IMR-90 (cell line): ENCODE results near the gene MRGPRF. TPM values are rescaled to one million over a fixed set of nuclear protein-coding genes. Genes with fewer than 3 reads are reported as not detected.

Experiments used
- ATAC-seq: fragments of 200-7000 bp; cut with Tn5 transposase; 2 replicates; pipeline ENCODE4 v1.9.1; 2020; ENCODE audit warnings: low read depth, mild to moderate bottlenecking, moderate library complexity
- BruUV-seq: library from RNA; stranded (reverse); fragments of 400-500 nt; replicated peaks from 2 replicates; lab custom pipeline; 2021; lab: Mats Ljungman, UMichigan
- CTCF ChIA-PET: fragments of 300-600 bp; formaldehyde crosslinking; extraction: SDS; loops from one replicate; lab custom pipeline; 2021; ENCODE audit warnings: antibody characterized with exemption; lab: Yijun Ruan, JAX
- POLR2A ChIA-PET: fragments of 300-600 bp; sonication (Branson Sonifier 250); formaldehyde crosslinking; loops from one replicate; lab custom pipeline; 2022; ENCODE audit warnings: antibody characterized with exemption; ENCODE audit not compliant: unreplicated experiment; lab: Charles Lee
- DNase-seq: peaks from one replicate; pipeline ENCODE4 v3.0.0; 2013
- H2AFZ ChIP-seq: replicated peaks from 2 replicates; pipeline ENCODE3; 2013; ENCODE audit warnings: low read length, mild to moderate bottlenecking; ENCODE audit not compliant: poor library complexity
- H2AK5ac ChIP-seq: 2 replicates; pipeline ENCODE4 v1.6.1; 2013; ENCODE audit warnings: low read depth, low read length, inconsistent platforms
- H2AK9ac ChIP-seq: replicated peaks from 2 replicates; pipeline ENCODE3; 2013; ENCODE audit warnings: mild to moderate bottlenecking, low read depth, low read length, moderate library complexity; ENCODE audit not compliant: poor library complexity
- H2BK120ac ChIP-seq: 2 replicates; pipeline ENCODE4 v1.6.1; 2013; ENCODE audit warnings: low read depth, low read length, inconsistent platforms
- H2BK15ac ChIP-seq: 3 replicates; pipeline ENCODE4 v1.6.1; 2013; ENCODE audit warnings: low read depth, low read length, inconsistent platforms
- H2BK20ac ChIP-seq: 2 replicates; pipeline ENCODE4 v1.6.1; 2013; ENCODE audit warnings: low read depth, mild to moderate bottlenecking, inconsistent platforms, low read length, moderate library complexity
- H2BK5ac ChIP-seq: 2 replicates; pipeline ENCODE4 v1.6.1; 2013; ENCODE audit warnings: mild to moderate bottlenecking, low read depth, low read length, inconsistent platforms; ENCODE audit not compliant: poor library complexity, severe bottlenecking
- H3K14ac ChIP-seq: replicated peaks from 2 replicates; pipeline ENCODE4 v1.6.1; 2013; ENCODE audit warnings: low read depth, low read length, inconsistent platforms
- H3K18ac ChIP-seq: 2 replicates; pipeline ENCODE4 v1.6.1; 2013; ENCODE audit warnings: low read depth, low read length, control low read depth
- H3K23ac ChIP-seq: 2 replicates; pipeline ENCODE4 v1.6.1; 2013; ENCODE audit warnings: low read depth, low read length, inconsistent platforms
- H3K27ac ChIP-seq: 2 replicates; pipeline ENCODE4 v1.5.1; 2013; ENCODE audit warnings: mild to moderate bottlenecking, control low read depth, low read length; ENCODE audit not compliant: insufficient read depth
- H3K27me3 ChIP-seq: 2 replicates; pipeline ENCODE4 v1.6.1; 2013; ENCODE audit warnings: low read length; ENCODE audit not compliant: control insufficient read depth, insufficient read depth
- H3K36me3 ChIP-seq: 2 replicates; pipeline ENCODE4 v1.6.1; 2013; ENCODE audit warnings: low read length, mixed read lengths; ENCODE audit not compliant: control insufficient read depth, insufficient read depth
- H3K4ac ChIP-seq: 2 replicates; pipeline ENCODE4 v1.6.1; 2013; ENCODE audit warnings: low read depth, low read length, inconsistent platforms
- H3K4me1 ChIP-seq: 2 replicates; pipeline ENCODE4 v1.6.1; 2013; ENCODE audit warnings: low read length, mixed read lengths; ENCODE audit not compliant: control insufficient read depth, insufficient read depth
- H3K4me2 ChIP-seq: 2 replicates; pipeline ENCODE4 v1.6.1; 2013; ENCODE audit warnings: low read depth, mild to moderate bottlenecking, control low read depth, low read length, moderate library complexity
- H3K4me3 ChIP-seq: 2 replicates; pipeline ENCODE4 v1.5.1; 2013; ENCODE audit warnings: low read depth, mild to moderate bottlenecking, control low read depth, low read length, moderate library complexity; ENCODE audit not compliant: insufficient read depth
- H3K56ac ChIP-seq: 2 replicates; pipeline ENCODE4 v1.6.1; 2013; ENCODE audit warnings: low read length, inconsistent platforms; ENCODE audit not compliant: insufficient read depth; ENCODE audit errors: extremely low read depth
- H3K79me1 ChIP-seq, 2 experiments: 2 replicates each; pipeline ENCODE4 v1.6.1; 2013; ENCODE audit warnings: low read length in 2 of 2, inconsistent platforms in 1 of 2, low read depth in 1 of 2
- H3K9ac ChIP-seq: 2 replicates; pipeline ENCODE4 v1.6.1; 2013; ENCODE audit warnings: low read depth, low read length, control low read depth
- H3K9me1 ChIP-seq: 2 replicates; pipeline ENCODE4 v1.6.1; 2013; ENCODE audit warnings: low read length, inconsistent platforms; ENCODE audit not compliant: insufficient read depth
- H3K9me3 ChIP-seq: 2 replicates; pipeline ENCODE4 v1.6.1; 2013; ENCODE audit warnings: low read length; ENCODE audit not compliant: control insufficient read depth, insufficient read depth
- H4K20me1 ChIP-seq: 2 replicates; pipeline ENCODE4 v1.6.1; 2013; ENCODE audit warnings: low read length, inconsistent platforms; ENCODE audit not compliant: insufficient read depth
- H4K5ac ChIP-seq: 2 replicates; pipeline ENCODE4 v1.6.1; 2013; ENCODE audit warnings: mild to moderate bottlenecking, low read depth, low read length, control low read depth
- H4K8ac ChIP-seq, 2 experiments: 2 replicates each; pipeline ENCODE4 v1.6.1; 2013; ENCODE audit warnings: low read depth in 2 of 2, low read length in 2 of 2, control low read depth in 1 of 2, inconsistent platforms in 1 of 2
- H4K91ac ChIP-seq: 2 replicates; pipeline ENCODE4 v1.6.1; 2013; ENCODE audit warnings: low read depth, low read length, inconsistent platforms; ENCODE audit not compliant: insufficient read depth
- BHLHE40 ChIP-seq: fragments of 150-350 bp; IDR thresholded peaks from 2 replicates; pipeline ENCODE4 v1.6.1; 2016; ENCODE audit warnings: mild to moderate bottlenecking, low read depth, low read length
- CEBPB ChIP-seq: IDR thresholded peaks from 2 replicates; pipeline ENCODE4 v1.6.1; 2012; ENCODE audit warnings: low read depth, low read length, improper control_type of control experiment
- CHD1 ChIP-seq: IDR thresholded peaks from 2 replicates; pipeline ENCODE4 v1.6.1; 2012; ENCODE audit warnings: low read depth, low read length, improper control_type of control experiment
- ELK1 ChIP-seq: fragments of 150-350 bp; IDR thresholded peaks from 2 replicates; pipeline ENCODE4 v1.6.1; 2016; ENCODE audit warnings: low read depth, mild to moderate bottlenecking, low read length, moderate library complexity, borderline replicate concordance
- FOS ChIP-seq: fragments of 150-350 bp; IDR thresholded peaks from 2 replicates; pipeline ENCODE4 v1.6.1; 2016; ENCODE audit warnings: low read depth, low read length
- MAFK ChIP-seq: IDR thresholded peaks from 2 replicates; pipeline ENCODE4 v1.6.1; 2012; ENCODE audit warnings: low read depth, low read length, improper control_type of control experiment
- MAZ ChIP-seq: IDR thresholded peaks from 2 replicates; pipeline ENCODE4 v1.6.1; 2012; ENCODE audit warnings: low read depth, mild to moderate bottlenecking, low read length, improper control_type of control experiment, moderate library complexity, borderline replicate concordance
- MXI1 ChIP-seq: IDR thresholded peaks from 2 replicates; pipeline ENCODE4 v1.6.1; 2012; ENCODE audit warnings: low read depth, mild to moderate bottlenecking, low read length, moderate library complexity, borderline replicate concordance
- NFE2L2 ChIP-seq: fragments of 150-350 bp; IDR thresholded peaks from 2 replicates; pipeline ENCODE4 v1.6.1; 2016; ENCODE audit warnings: low read depth, mild to moderate bottlenecking, low read length
- POLR2A ChIP-seq: IDR thresholded peaks from 2 replicates; pipeline ENCODE4 v1.6.1; 2012; ENCODE audit warnings: mild to moderate bottlenecking, low read depth, low read length
- RAD21 ChIP-seq: IDR thresholded peaks from 2 replicates; pipeline ENCODE4 v1.6.1; 2012; ENCODE audit warnings: low read length, improper control_type of control experiment
- RCOR1 ChIP-seq: IDR thresholded peaks from 2 replicates; pipeline ENCODE4 v1.6.1; 2012; ENCODE audit warnings: mild to moderate bottlenecking, low read length, improper control_type of control experiment; ENCODE audit not compliant: insufficient replicate concordance
- RFX5 ChIP-seq: IDR thresholded peaks from 2 replicates; pipeline ENCODE4 v1.8.0; 2012; ENCODE audit warnings: low read depth, mild to moderate bottlenecking, low read length, moderate library complexity
- SMC3 ChIP-seq: fragments of 150-350 bp; IDR thresholded peaks from 2 replicates; pipeline ENCODE4 v1.6.1; 2016; ENCODE audit warnings: low read depth, mild to moderate bottlenecking, antibody characterized with exemption, low read length, moderate library complexity
- WGBS, 2 experiments: methylation state at CpG; one replicate each; pipeline versions ENCODE4 v1.1.5 to v1.1.7; 2013; ENCODE audit warnings: missing lambda C conversion rate in 2 of 2; ENCODE audit not compliant: insufficient read length in 1 of 2; ENCODE audit errors: extremely low coverage in 2 of 2; 5-methylcytosine and 5-hydroxymethylcytosine counted together
- dilution Hi-C: fragments of 300-500 bp; cut with HindIII; formaldehyde crosslinking; loops from one replicate; pipeline ENCODE4 v1.14.3; 2018; ENCODE audit warnings: low sequenced_read_pairs; ENCODE audit not compliant: unreplicated experiment
- in situ Hi-C: fragments of 300-500 bp; cut with MboI; formaldehyde crosslinking; loops from 3 replicates; pipeline ENCODE4 v1.14.3; 2019; ENCODE audit warnings: low sequenced_read_pairs, inconsistent platforms, mixed read lengths
- intact Hi-C: fragments of 100-400 bp; cut with micrococcal nuclease; formaldehyde crosslinking; loops from 2 replicates; pipeline ENCODE4 v1.10.0; 2022
- polyA plus RNA-seq, 3 experiments: library from polyadenylated mRNA; depleted of rRNA; stranded (reverse); fragments of >200 nt; gene quantifications; 2 replicates each; pipeline ENCODE4 v1.2.3, GENCODE V29; 2012; ENCODE audit warnings: low replicate concordance in 1 of 3
- total RNA-seq: library from RNA; depleted of rRNA; stranded (reverse); fragments of >200 nt; gene quantifications from 2 replicates; pipeline ENCODE4 v1.2.3, GENCODE V29; 2012
- TF ChIP-seq, protein P1 (sequence below): conservative IDR thresholded peaks from 2 replicates; pipeline ENCODE4 v1.5.1; 2012; ENCODE audit warnings: mild to moderate bottlenecking, low read depth, low read length, improper control_type of control experiment

The MRGPRF gene
- total and polyA plus RNA-seq, 2 of the 4 experiments (the other 2 are of a cell fraction) = 6.3 to 28.8 TPM

GRCh38 chr11:69048694-69049489 is 35.8 kb upstream of the MRGPRF start, which contains the start of gene TPCN2:
Gene TPCN2, plus strand, starts transcription at chr11:69048932. Its CDS starts 66 bp downstream, at chr11:69048998.
- Histone ChIP-seq H2BK15ac (no peak within 1 kb of the TSS; the same call in 2 of the 3 replicates), H4K8ac (peak within 1 kb of the TSS; percentile 59 to 85), H3K23ac (peak within 1 kb of the TSS; percentile 90), H3K9me1 (peaks cover 7% of the 10 kb centered on the region; the same call in 1 of the 2 replicates), H3K9ac (peak within 1 kb of the TSS; percentile 89), H4K91ac (peak within 1 kb of the TSS; percentile 84), H2BK5ac (peak within 1 kb of the TSS; percentile 71), H2BK20ac (0 out of 2 replicates have a peak within 1 kb of the TSS, but pooled peaks have one; percentile 8), H3K56ac (peak within 1 kb of the TSS; percentile 54), H4K20me1 (peaks cover 20% of the 10 kb centered on the region), H3K4me2 (peak within 1 kb of the TSS; percentile 95), H3K4me1 (peaks cover 13% of the 10 kb centered on the region), H3K4me3 (peak within 1 kb of the TSS; percentile 60), H2AK9ac (peak within 1 kb of the TSS; percentile 90), H2BK120ac (peak within 1 kb of the TSS; percentile 50; the same call in 1 of the 2 replicates), H4K5ac (peak within 1 kb of the TSS; percentile 75), H3K79me1 (peaks cover 9 to 55% of the 10 kb centered on the region in 2 experiments), H3K36me3 (peaks cover 3% of the 10 kb centered on the region; the same call in 1 of the 2 replicates), H2AK5ac (peak within 1 kb of the TSS; percentile 83), H3K27me3 (no peaks in the 10 kb centered on the region), H3K14ac (peak within 1 kb of the TSS; percentile 91), H3K9me3 (no peaks in the 10 kb centered on the region), H3K4ac (peak within 1 kb of the TSS; percentile 71), H3K18ac (peak within 1 kb of the TSS; percentile 20; the same call in 1 of the 2 replicates), H3K27ac (peak within 1 kb of the TSS; percentile 53), H2AFZ (peak within 1 kb of the TSS; percentile 99)
- ATAC-seq = peak; percentile 96
- ChIA-PET CTCF (no interaction called here), POLR2A (interaction anchor here (0.5 to 1.3 kb wide), 3 partner anchors 38 to 448 kb away, joined by 4 to 11 read pairs (median 7); no protein-coding TSS in a partner anchor)
- DNase-seq = peak; percentile 96
- BruUV-seq = no TSS peak
- in situ Hi-C loops = no loop called here
- dilution Hi-C loops = no loop called here
- WGBS, 2 experiments = 0% methylated on average over 44 of the region's 76 CpGs; no CpG with 5 or more reads in 1 of the 2 experiments
- intact Hi-C loops = no loop called here
- TF ChIP-seq CEBPB (no peak), CHD1 (no peak), MAFK (peak; percentile 51), NFE2L2 (no peak), ELK1 (no peak), POLR2A (peak; percentile 80), RCOR1 (no peak), RFX5 (no peak), MXI1 (peak; percentile 51; the same call in 1 of the 2 replicates), BHLHE40 (no peak), RAD21 (no peak), SMC3 (no peak), MAZ (peak; percentile 90; the same call in 1 of the 2 replicates), FOS (no peak)
- TF ChIP-seq, protein P1, sequence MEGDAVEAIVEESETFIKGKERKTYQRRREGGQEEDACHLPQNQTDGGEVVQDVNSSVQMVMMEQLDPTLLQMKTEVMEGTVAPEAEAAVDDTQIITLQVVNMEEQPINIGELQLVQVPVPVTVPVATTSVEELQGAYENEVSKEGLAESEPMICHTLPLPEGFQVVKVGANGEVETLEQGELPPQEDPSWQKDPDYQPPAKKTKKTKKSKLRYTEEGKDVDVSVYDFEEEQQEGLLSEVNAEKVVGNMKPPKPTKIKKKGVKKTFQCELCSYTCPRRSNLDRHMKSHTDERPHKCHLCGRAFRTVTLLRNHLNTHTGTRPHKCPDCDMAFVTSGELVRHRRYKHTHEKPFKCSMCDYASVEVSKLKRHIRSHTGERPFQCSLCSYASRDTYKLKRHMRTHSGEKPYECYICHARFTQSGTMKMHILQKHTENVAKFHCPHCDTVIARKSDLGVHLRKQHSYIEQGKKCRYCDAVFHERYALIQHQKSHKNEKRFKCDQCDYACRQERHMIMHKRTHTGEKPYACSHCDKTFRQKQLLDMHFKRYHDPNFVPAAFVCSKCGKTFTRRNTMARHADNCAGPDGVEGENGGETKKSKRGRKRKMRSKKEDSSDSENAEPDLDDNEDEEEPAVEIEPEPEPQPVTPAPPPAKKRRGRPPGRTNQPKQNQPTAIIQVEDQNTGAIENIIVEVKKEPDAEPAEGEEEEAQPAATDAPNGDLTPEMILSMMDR = no peak
